Measurements from ENCODE around the gene TMEFF2.

The TMEFF2 gene

GRCh38 chr2:192218377-192218776 is 23.6 kb upstream of the TMEFF2 start:
- no peak overlapping the region for H3K27ac ChIP-seq
- ChIA-PET CTCF (no interaction called here), POLR2A (ENCODE audit: low non-redundant PET) (no interaction called here)
- no peak for TF ChIP-seq CTCF (conservative IDR thresholded peaks at IDR 0.05; ENCODE audit: low read depth)
- no peak for DNase-seq (ENCODE audit: low spot score)

- POLR2A ChIA-PET (ENCODE audit: low non-redundant PET), result no interaction called here
- CTCF ChIA-PET, result interaction anchor here (1.1 kb wide), 1 partner anchor 404 kb away, joined by 3 read pairs; no protein-coding TSS in a partner anchor
- no peak for DNase-seq (ENCODE audit: low spot score)
- no peak overlapping the region for H3K27ac ChIP-seq
- no peak for TF ChIP-seq CTCF (conservative IDR thresholded peaks at IDR 0.05; ENCODE audit: low read depth)
Measured at GRCh38 chr2:192216336-192216735, 21.6 kb upstream of the TMEFF2 start.

GRCh38 chr2:192215096-192215877 is 20.6 kb upstream of the TMEFF2 start:
- DNase-seq (ENCODE audit: low spot score), result no peak
- no peak for TF ChIP-seq CTCF (conservative IDR thresholded peaks at IDR 0.05; ENCODE audit: low read depth)
- no peak overlapping the region for H3K27ac ChIP-seq
- ChIA-PET POLR2A (ENCODE audit: low non-redundant PET) (no interaction called here), CTCF (interaction anchor here (0.6 to 1.1 kb wide), 3 partner anchors 117 to 1085 kb away, joined by 3 to 6 read pairs (median 4); no protein-coding TSS in a partner anchor)

- ChIA-PET POLR2A (ENCODE audit: low non-redundant PET) (no interaction called here), CTCF (no interaction called here)
- no peak for DNase-seq (ENCODE audit: low spot score)
- no peak for TF ChIP-seq CTCF (conservative IDR thresholded peaks at IDR 0.05; ENCODE audit: low read depth)
- H3K27ac ChIP-seq, result no peak overlapping the region
Measured at GRCh38 chr2:192208848-192209247, 14.1 kb upstream of the TMEFF2 start.

- no peak overlapping the region for H3K27ac ChIP-seq
- ChIA-PET POLR2A (ENCODE audit: low non-redundant PET) (no interaction called here), CTCF (no interaction called here)
- no peak for TF ChIP-seq CTCF (conservative IDR thresholded peaks at IDR 0.05; ENCODE audit: low read depth)
- no peak for DNase-seq (ENCODE audit: low spot score)
Measured at GRCh38 chr2:192206399-192206798, 11.7 kb upstream of the TMEFF2 start.

GRCh38 chr2:192203876-192204275 is 9.1 kb upstream of the TMEFF2 start:
- TF ChIP-seq CTCF (conservative IDR thresholded peaks at IDR 0.05; ENCODE audit: low read depth), result no peak
- no peak for DNase-seq (ENCODE audit: low spot score)
- H3K27ac ChIP-seq, result no peak overlapping the region
- ChIA-PET POLR2A (ENCODE audit: low non-redundant PET) (no interaction called here), CTCF (no interaction called here)

Measured in RWPE1 (cell line).